Common myeloid progenitor, CD34-positive (primary cell): Measurements from ENCODE around the gene DHRS3.
A peak's percentile ranks its signal among the peaks of the same experiment; 100 is the strongest.
"Not testable (repeated sequence)": the region's sequence is repeated elsewhere in the genome, so short reads cannot be mapped to it uniquely, and the experiment has no call there.

Experiments used
- CTCF ChIA-PET: fragments of 350-600 bp; sonication (Branson Sonifier 250); formaldehyde crosslinking; loops from one replicate; lab custom pipeline; 2021; ENCODE audit warnings: antibody characterized with exemption; lab: Charles Lee
- POLR2A ChIA-PET: fragments of 350-600 bp; sonication (Branson Sonifier 250); formaldehyde crosslinking; loops from one replicate; lab custom pipeline; 2021; ENCODE audit warnings: antibody characterized with exemption; lab: Charles Lee
- DNase-seq, 3 donors: peaks; one replicate each; pipeline versions ENCODE4 v3.0.0 to v3.0.0-alpha.2; 2013
- H3K27ac ChIP-seq, 2 experiments: 1 replicate in 1 of 2; 2 replicates in 1 of 2; pipeline ENCODE4 v1.7.0; 2013; ENCODE audit warnings: inconsistent platforms in 2 of 2, low read length in 2 of 2, mild to moderate bottlenecking in 2 of 2, low read depth in 1 of 2, moderate library complexity in 1 of 2; ENCODE audit not compliant: severe bottlenecking in 2 of 2, insufficient read depth in 1 of 2, poor library complexity in 1 of 2
- H3K27me3 ChIP-seq, 5 experiments: replicated peaks in 2 of 5; 1 replicate in 3 of 5; 2 replicates in 2 of 5; pipeline versions ENCODE4 v1.6.1 to v1.7.0; 2013; ENCODE audit warnings: low read length in 4 of 5, mild to moderate bottlenecking in 2 of 5, moderate library complexity in 2 of 5, inconsistent platforms in 1 of 5; ENCODE audit not compliant: insufficient read depth in 5 of 5, control insufficient read depth in 4 of 5
- H3K36me3 ChIP-seq, 4 experiments: 1 replicate in 2 of 4; 2 replicates in 2 of 4; pipeline versions ENCODE4 v1.6.1 to v1.7.0; 2013; ENCODE audit warnings: low read length in 3 of 4, control low read depth in 1 of 4, mild to moderate bottlenecking in 1 of 4; ENCODE audit not compliant: control insufficient read depth in 4 of 4, insufficient read depth in 4 of 4
- H3K4me1 ChIP-seq, 4 experiments: 1 replicate in 3 of 4; 2 replicates in 1 of 4; pipeline versions ENCODE4 v1.6.1 to v1.7.1; 2013; ENCODE audit warnings: low read length in 3 of 4, mild to moderate bottlenecking in 3 of 4, control low read depth in 1 of 4, inconsistent platforms in 1 of 4, moderate library complexity in 1 of 4; ENCODE audit not compliant: control insufficient read depth in 4 of 4, insufficient read depth in 4 of 4; ENCODE audit errors: control extremely low read depth in 1 of 4
- H3K4me3 ChIP-seq, 7 experiments: 1 replicate in 4 of 7; 2 replicates in 3 of 7; pipeline versions ENCODE4 v1.5.1 to v1.7.0; 2013; ENCODE audit warnings: mild to moderate bottlenecking in 7 of 7, low read length in 6 of 7, moderate library complexity in 6 of 7, inconsistent platforms in 2 of 7, low read depth in 2 of 7, control low read depth in 1 of 7; ENCODE audit not compliant: insufficient read depth in 4 of 7, control insufficient read depth in 1 of 7; ENCODE audit errors: extremely low read depth in 1 of 7
- H3K9me3 ChIP-seq, 5 experiments: 1 replicate in 4 of 5; 2 replicates in 1 of 5; pipeline versions ENCODE4 v1.6.1 to v1.7.1; 2013; ENCODE audit warnings: low read length in 4 of 5, mild to moderate bottlenecking in 2 of 5, inconsistent platforms in 1 of 5, low read depth in 1 of 5, moderate library complexity in 1 of 5; ENCODE audit not compliant: control insufficient read depth in 4 of 5, insufficient read depth in 2 of 5; ENCODE audit errors: control extremely low read depth in 1 of 5
- WGBS: methylation state at CpG from one replicate; pipeline ENCODE4 v1.1.5; 2013; ENCODE audit not compliant: insufficient coverage; 5-methylcytosine and 5-hydroxymethylcytosine counted together

The DHRS3 gene

GRCh38 chr1:12539705-12540579 is 78.1 kb downstream of the DHRS3 start:
- Histone ChIP-seq H3K9me3 (peaks cover 0 to 11% (median 6%) of the 10 kb centered on the region in 5 experiments), H3K4me1 (no peaks in the 10 kb centered on the region), H3K27ac (no peak overlapping the region), H3K4me3 (no peak overlapping the region), H3K27me3 (peaks cover 0 to 19% (median 2%) of the 10 kb centered on the region in 5 experiments), H3K36me3 (no peaks in the 10 kb centered on the region)
- POLR2A ChIA-PET: no interaction called here
- 61% methylated on average over 24 of the region's 34 CpGs for WGBS
- CTCF ChIA-PET: no interaction called here
- DNase-seq: peak in 2 of 3 donors; percentile 15 to 42

GRCh38 chr1:12539320-12539704 is 78.7 kb downstream of the DHRS3 start:
- ChIA-PET POLR2A (no interaction called here), CTCF (no interaction called here)
- H3K27me3 ChIP-seq: peaks cover 0 to 19% (median 2%) of the 10 kb centered on the region in 5 experiments
- DNase-seq: no peak
- H3K4me3 ChIP-seq: no peak overlapping the region
- WGBS: 94% methylated on average over 2 of the region's 2 CpGs
- H3K4me1 ChIP-seq: no peaks in the 10 kb centered on the region
- peaks cover 0 to 14% (median 6%) of the 10 kb centered on the region in 5 experiments for H3K9me3 ChIP-seq
- H3K36me3 ChIP-seq: no peaks in the 10 kb centered on the region
- no peak overlapping the region for H3K27ac ChIP-seq

GRCh38 chr1:12538536-12538935 is 79.5 kb downstream of the DHRS3 start:
- Histone ChIP-seq H3K9me3 (peaks cover 0 to 14% (median 6%) of the 10 kb centered on the region in 5 experiments), H3K27me3 (peaks cover 0 to 19% (median 2%) of the 10 kb centered on the region in 5 experiments)
- H3K36me3 ChIP-seq, H3K27ac ChIP-seq, DNase-seq, H3K4me3 ChIP-seq, POLR2A ChIA-PET, H3K4me1 ChIP-seq, CTCF ChIA-PET: not testable (repeated sequence)
- 75% methylated on average over 2 of the region's 3 CpGs for WGBS

GRCh38 chr1:12537906-12538461 is 80.0 kb downstream of the DHRS3 start:
- no peak for DNase-seq
- no peaks in the 10 kb centered on the region for H3K4me1 ChIP-seq
- H3K9me3 ChIP-seq: peaks cover 0 to 14% (median 6%) of the 10 kb centered on the region in 5 experiments
- no peak overlapping the region for H3K4me3 ChIP-seq
- H3K27ac ChIP-seq: no peak overlapping the region
- no peaks in the 10 kb centered on the region for H3K36me3 ChIP-seq
- 91% methylated on average over 3 of the region's 3 CpGs for WGBS
- POLR2A ChIA-PET: no interaction called here
- CTCF ChIA-PET: no interaction called here
- peaks cover 0 to 18% (median 2%) of the 10 kb centered on the region in 5 experiments for H3K27me3 ChIP-seq

GRCh38 chr1:12537294-12537693 is 80.7 kb downstream of the DHRS3 start:
- no peak overlapping the region for H3K27ac ChIP-seq
- H3K4me3 ChIP-seq: no peak overlapping the region
- peaks cover 0 to 17% (median 2%) of the 10 kb centered on the region in 5 experiments for H3K27me3 ChIP-seq
- H3K4me1 ChIP-seq: no peaks in the 10 kb centered on the region
- CTCF ChIA-PET: no interaction called here
- POLR2A ChIA-PET: no interaction called here
- WGBS: 97% methylated on average over 2 of the region's 4 CpGs
- peaks cover 0 to 14% (median 6%) of the 10 kb centered on the region in 5 experiments for H3K9me3 ChIP-seq
- DNase-seq: no peak
- no peaks in the 10 kb centered on the region for H3K36me3 ChIP-seq

GRCh38 chr1:12536023-12536639 is 81.9 kb downstream of the DHRS3 start:
- H3K27ac ChIP-seq: no peak overlapping the region
- WGBS: 80% methylated on average over 1 of the region's 1 CpG
- H3K4me3 ChIP-seq: no peak overlapping the region
- no peak for DNase-seq
- H3K9me3 ChIP-seq: peaks cover 0 to 14% (median 6%) of the 10 kb centered on the region in 5 experiments
- no peaks in the 10 kb centered on the region for H3K4me1 ChIP-seq
- CTCF ChIA-PET: no interaction called here
- peaks cover 0 to 17% (median 0%) of the 10 kb centered on the region in 5 experiments for H3K27me3 ChIP-seq
- no peaks in the 10 kb centered on the region for H3K36me3 ChIP-seq
- POLR2A ChIA-PET: no interaction called here
